Adrenal gland (tissue), 12 donors: Measurements from ENCODE around the gene DSTYK. TPM values are rescaled to one million over a fixed set of nuclear protein-coding genes. Genes with fewer than 3 reads are reported as not detected.

ENCODE experiments used
- DNase-seq, 7 donors: peaks; one replicate each; pipeline ENCODE4 v3.0.0-alpha.2; 2019 to 2020
- H3K27ac ChIP-seq, 5 donors: fragments of 200-600 bp; sonication (generic) in 4 of 5; 1 replicate in 3 of 5; 2 replicates in 2 of 5; pipeline versions ENCODE4 v1.5.1 to v1.8.0; 2016 to 2020; ENCODE audit warnings: mild to moderate bottlenecking in 1 of 5
- H3K27me3 ChIP-seq: fragments of 200-600 bp; 2 replicates; pipeline ENCODE4 v1.8.0; 2021
- H3K36me3 ChIP-seq, 2 donors: fragments of 200-600 bp; replicated peaks in 1 of 2; 1 replicate in 1 of 2; 2 replicates in 1 of 2; pipeline versions ENCODE4 v1.5.1 to v1.8.0; 2018 to 2022
- H3K4me1 ChIP-seq, 2 donors: fragments of 200-600 bp; replicated peaks in 1 of 2; 1 replicate in 1 of 2; 2 replicates in 1 of 2; pipeline versions ENCODE4 v1.5.1 to v1.8.0; 2018 to 2021
- H3K4me3 ChIP-seq, 4 donors: fragments of 200-600 bp; sonication (generic) in 3 of 4; one replicate each; pipeline ENCODE4 v1.5.1; 2016 to 2018
- H3K9me3 ChIP-seq, 3 donors: fragments of 200-600 bp; sonication (generic) in 1 of 3; replicated peaks in 1 of 3; 1 replicate in 2 of 3; 2 replicates in 1 of 3; pipeline versions ENCODE4 v1.5.1 to v1.8.0; 2016 to 2021
- POLR2A ChIP-seq, 2 donors: fragments of 450-650 bp; IDR thresholded peaks; one replicate each; pipeline ENCODE4 v1.6.1; 2017; ENCODE audit warnings: antibody characterized with exemption in 2 of 2, mild to moderate bottlenecking in 2 of 2, moderate library complexity in 1 of 2
- WGBS, 4 donors: extraction: QIAGEN DNeasy Blood & Tissue Kit in 2 of 4; methylation state at CpG; one replicate each; pipeline versions ENCODE4 v1.1.5 to v1.1.7; 2013 to 2017; 5-methylcytosine and 5-hydroxymethylcytosine counted together
- intact Hi-C, 2 donors: fragments of 100-400 bp; cut with DNase I; formaldehyde crosslinking; loops; one replicate each; pipeline versions ENCODE4 v1.14.1 to v1.15.0; 2022 to 2023
- polyA plus RNA-seq, 3 donors: library from polyadenylated mRNA; stranded (reverse); fragments of 200-250 nt in 2 of 3; fragments of 350-450 nt in 1 of 3; fragmentation: Illumina TruSeq in 1 of 3; extraction: RNeasy Lipid Tissue Mini Kit (QIAGEN cat#74804) in 1 of 3; gene quantifications; one replicate each; pipeline ENCODE4 v1.2.3, GENCODE V29; 2013 to 2014
- total RNA-seq, 9 donors: library from RNA; depleted of rRNA in 4 of 9; stranded (reverse); fragments of >200 nt in 4 of 9; fragments of 120-200 nt in 1 of 9; fragmentation: NEBNext Ultra II Directional in 1 of 9; extraction: Animal tissue kit (Norgen Biotek cat#: 25700) in 1 of 9; gene quantifications; one replicate each; pipeline versions ENCODE4 v1.1.0 to v1.2.4, GENCODE V29; 2013 to 2023
- TF ChIP-seq, protein P1 (sequence below), 6 experiments: fragments of 450-650 bp in 4 of 6; fragments of 200-600 bp in 2 of 6; sonication (generic) in 1 of 6; IDR thresholded peaks; 1 replicate in 5 of 6; 2 replicates in 1 of 6; pipeline versions ENCODE4 v1.5.1 to v1.8.0; 2016 to 2021; ENCODE audit warnings: antibody characterized with exemption in 6 of 6, mild to moderate bottlenecking in 2 of 6, moderate library complexity in 1 of 6
- donor health status: healthy with polysubstance abuse.
- donor health status: Bipolar disorder and iron deficiency.
- donor health status: DM: yes; HTN: yes; CAD: no.
- donor health status: DM: no; HTN: no; CAD: no.
- donor health status: DM: no; HTN: no; CAD: no.
- donor health status: DM: yes; HTN: yes; CAD: no.

DSTYK gene
- total and polyA plus RNA-seq, 12 donors = 4.4 to 22.9 (median 16.1) TPM

- WGBS, 4 donors = 94 to 99% (median 97%) methylated on average over 4 of the region's 4 CpGs
- peaks cover 0 to 46% of the 10 kb centered on the region in 2 donors for H3K36me3 ChIP-seq
- intact Hi-C loops = no loop called here
Measured at GRCh38 chr1:205152505-205152904, 59.0 kb downstream of the DSTYK start.

DNA sequence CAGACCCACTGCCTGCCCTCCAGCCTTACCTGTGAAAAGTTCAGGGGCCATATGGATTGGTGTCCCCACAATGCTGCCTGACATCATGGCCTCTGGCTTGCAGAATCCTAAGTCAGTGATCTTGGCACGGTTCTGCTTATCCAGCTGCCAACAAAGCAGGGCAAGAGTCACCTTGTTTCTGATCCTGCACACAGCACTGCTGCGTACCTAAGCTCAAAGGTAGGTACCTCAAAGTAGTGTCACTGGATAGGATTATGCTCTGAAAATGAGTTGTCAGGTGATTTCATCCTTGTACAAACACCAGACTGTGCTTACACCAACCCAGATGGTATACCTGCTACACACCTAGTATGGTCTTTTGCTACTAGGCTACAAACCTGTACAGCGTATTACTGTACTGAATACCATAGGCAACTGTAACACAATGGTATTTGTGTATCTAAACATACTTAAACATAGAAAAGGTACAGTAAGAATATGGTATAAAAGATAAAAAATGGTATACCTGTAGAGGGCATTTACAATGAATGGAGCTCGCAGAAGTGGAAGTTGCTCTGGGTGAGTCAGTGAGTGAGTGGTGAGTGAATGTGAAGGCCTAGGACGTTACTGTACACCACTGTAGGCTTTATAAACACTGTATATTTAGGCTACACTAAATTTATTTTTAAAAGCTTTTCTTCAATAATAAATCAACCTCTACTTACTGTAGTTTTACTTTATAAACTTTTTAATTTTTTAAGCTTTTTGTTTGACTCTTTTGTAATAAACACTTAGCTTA, 60.7 kb downstream of the DSTYK start:
- H3K4me3 ChIP-seq = no peak overlapping the region
- no peaks in the 10 kb centered on the region for H3K9me3 ChIP-seq
- H3K27ac ChIP-seq = peak overlapping the region in 1 of 5 donors; percentile 17
- H3K4me1 ChIP-seq = peaks cover 5 to 11% of the 10 kb centered on the region in 2 donors
- peaks cover 0 to 37% of the 10 kb centered on the region in 2 donors for H3K36me3 ChIP-seq
- intact Hi-C loops = no loop called here
- WGBS, 4 donors = 54 to 82% (median 76%) methylated on average over 5 of the region's 5 CpGs
- no peak for TF ChIP-seq POLR2A (IDR thresholded peaks at IDR 0.05)
- TF ChIP-seq, protein P1, sequence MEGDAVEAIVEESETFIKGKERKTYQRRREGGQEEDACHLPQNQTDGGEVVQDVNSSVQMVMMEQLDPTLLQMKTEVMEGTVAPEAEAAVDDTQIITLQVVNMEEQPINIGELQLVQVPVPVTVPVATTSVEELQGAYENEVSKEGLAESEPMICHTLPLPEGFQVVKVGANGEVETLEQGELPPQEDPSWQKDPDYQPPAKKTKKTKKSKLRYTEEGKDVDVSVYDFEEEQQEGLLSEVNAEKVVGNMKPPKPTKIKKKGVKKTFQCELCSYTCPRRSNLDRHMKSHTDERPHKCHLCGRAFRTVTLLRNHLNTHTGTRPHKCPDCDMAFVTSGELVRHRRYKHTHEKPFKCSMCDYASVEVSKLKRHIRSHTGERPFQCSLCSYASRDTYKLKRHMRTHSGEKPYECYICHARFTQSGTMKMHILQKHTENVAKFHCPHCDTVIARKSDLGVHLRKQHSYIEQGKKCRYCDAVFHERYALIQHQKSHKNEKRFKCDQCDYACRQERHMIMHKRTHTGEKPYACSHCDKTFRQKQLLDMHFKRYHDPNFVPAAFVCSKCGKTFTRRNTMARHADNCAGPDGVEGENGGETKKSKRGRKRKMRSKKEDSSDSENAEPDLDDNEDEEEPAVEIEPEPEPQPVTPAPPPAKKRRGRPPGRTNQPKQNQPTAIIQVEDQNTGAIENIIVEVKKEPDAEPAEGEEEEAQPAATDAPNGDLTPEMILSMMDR (IDR thresholded peaks at IDR 0.05) = no peak
- H3K27me3 ChIP-seq = no peaks in the 10 kb centered on the region
- DNase-seq = no peak

More at GRCh38 chr1:205152505-205152904, 59.0 kb downstream of the DSTYK start:
- DNase-seq = no peak
- peaks cover 7 to 14% of the 10 kb centered on the region in 2 donors for H3K4me1 ChIP-seq
- no peaks in the 10 kb centered on the region for H3K9me3 ChIP-seq
- H3K27ac ChIP-seq = no peak overlapping the region
- no peak overlapping the region for H3K4me3 ChIP-seq
- no peaks in the 10 kb centered on the region for H3K27me3 ChIP-seq
- no peak for TF ChIP-seq POLR2A (IDR thresholded peaks at IDR 0.05)
- TF ChIP-seq, protein P1 (IDR thresholded peaks at IDR 0.05) = no peak

GRCh38 chr1:205147191-205147835, 64.2 kb downstream of the DSTYK start:
- 82 to 88% (median 88%) methylated on average over 6 of the region's 6 CpGs for WGBS, 4 donors
- TF ChIP-seq POLR2A (IDR thresholded peaks at IDR 0.05) = no peak
- TF ChIP-seq, protein P1 (IDR thresholded peaks at IDR 0.05) = no peak
- intact Hi-C loops = no loop called here
- Histone ChIP-seq H3K36me3 (peaks cover 0 to 23% of the 10 kb centered on the region in 2 donors), H3K4me1 (peaks cover 15 to 24% of the 10 kb centered on the region in 2 donors), H3K27me3 (no peaks in the 10 kb centered on the region), H3K4me3 (no peak overlapping the region), H3K27ac (peak overlapping the region in 1 of 5 donors; percentile 48), H3K9me3 (no peaks in the 10 kb centered on the region)
- DNase-seq = peak in 6 of 7 donors; percentile 53 to 71 (median 65)

- Histone ChIP-seq H3K36me3 (peaks cover 0 to 20% of the 10 kb centered on the region in 2 donors), H3K27me3 (no peaks in the 10 kb centered on the region), H3K27ac (peak overlapping the region; percentile 66 to 89 (median 73)), H3K4me3 (no peak overlapping the region), H3K9me3 (no peaks in the 10 kb centered on the region), H3K4me1 (peaks cover 26 to 29% of the 10 kb centered on the region in 2 donors)
- intact Hi-C loops = no loop called here
- 14 to 24% (median 19%) methylated on average over 1 of the region's 1 CpG for WGBS, 4 donors
- peak in 1 of 2 donors; percentile 59 for TF ChIP-seq POLR2A (IDR thresholded peaks at IDR 0.05)
- TF ChIP-seq, protein P1 (IDR thresholded peaks at IDR 0.05) = no peak
- peak in 1 of 7 donors; percentile 46 for DNase-seq
Measured at GRCh38 chr1:205144751-205145150, 66.8 kb downstream of the DSTYK start.
